Right ventricle myocardium inferior (tissue), 1 donor: Measurements from ENCODE around the gene HTN1. TPM values are rescaled to one million over a fixed set of nuclear protein-coding genes. Genes with fewer than 3 reads are reported as not detected.
"Not testable (repeated sequence)": the region's sequence is repeated elsewhere in the genome, so short reads cannot be mapped to it uniquely, and the experiment has no call there.

ENCODE experiments used
- ATAC-seq: fragments of 200-7000 bp; cut with Tn5 transposase; one replicate; pipeline ENCODE4 v1.9.1; 2020; ENCODE audit warnings: mild to moderate bottlenecking, moderate library complexity
- DNase-seq: peaks from one replicate; pipeline ENCODE4 v3.0.0; 2021; ENCODE audit errors: missing footprints
- intact Hi-C: fragments of 100-400 bp; cut with DNase I; formaldehyde crosslinking; loops from one replicate; pipeline ENCODE4 v1.11.0; 2022
- long read RNA-seq: library from polyadenylated mRNA; unstranded; transcript quantifications from one replicate; pipeline ENCODE4 v2.0.0, GENCODE V29; 2021
- total RNA-seq: library from RNA; stranded (reverse); fragmentation: NEBNext Ultra II Directional; extraction: Animal tissue kit (Norgen Biotek cat#: 25700); gene quantifications from one replicate; pipeline ENCODE4 v1.2.1, GENCODE V29; 2021
- donor health status: DM: no; HTN: yes; CAD: no; lungs with severe emphysema.

Gene HTN1
- total RNA-seq: not detected
- long read RNA-seq: 0 reads

GRCh38 chr4:70050138-70050537, at the start of gene HTN1:
Gene HTN1, plus strand, starts transcription at chr4:70050438. Its CDS starts 2,639 bp downstream, at chr4:70053077.
- DNase-seq, ATAC-seq, intact Hi-C loops: not testable (repeated sequence)

- intact Hi-C loops: no loop called here
- no peak for ATAC-seq
- no peak for DNase-seq
Observed at GRCh38 chr4:70000711-70001110, 49.5 kb upstream of the HTN1 start.

- DNase-seq (no peak), ATAC-seq (no peak)
- intact Hi-C loops: no loop called here
Observed at GRCh38 chr4:70002507-70002906, 47.7 kb upstream of the HTN1 start.

GRCh38 chr4:70008771-70009170, 41.5 kb upstream of the HTN1 start:
- intact Hi-C loops: no loop called here
- ATAC-seq: no peak
- no peak for DNase-seq

GRCh38 chr4:70019006-70019405, 31.2 kb upstream of the HTN1 start:
- ATAC-seq, intact Hi-C loops, DNase-seq: not testable (repeated sequence)

GRCh38 chr4:70023218-70023617, 27.0 kb upstream of the HTN1 start:
- intact Hi-C loops: no loop called here
- DNase-seq (no peak), ATAC-seq (no peak)

- DNase-seq: no peak
- no peak for ATAC-seq
- intact Hi-C loops: no loop called here
Observed at GRCh38 chr4:70027011-70027410, 23.2 kb upstream of the HTN1 start.

GRCh38 chr4:70028159-70028558, 22.1 kb upstream of the HTN1 start, which contains the start of gene HTN3:
Gene HTN3, plus strand, starts transcription at chr4:70028459. Its CDS starts 2,282 bp downstream, at chr4:70030741.
- ATAC-seq, DNase-seq, intact Hi-C loops: not testable (repeated sequence)

- ATAC-seq, DNase-seq, intact Hi-C loops: not testable (repeated sequence)
Observed at GRCh38 chr4:70037559-70037958, 12.7 kb upstream of the HTN1 start.

GRCh38 chr4:70039928-70040327, 10.3 kb upstream of the HTN1 start:
- DNase-seq, intact Hi-C loops, ATAC-seq: not testable (repeated sequence)

- intact Hi-C loops: no loop called here
- DNase-seq (no peak), ATAC-seq (no peak)
Observed at GRCh38 chr4:70041652-70042286, 8.5 kb upstream of the HTN1 start.

- ATAC-seq, intact Hi-C loops, DNase-seq: not testable (repeated sequence)
Observed at GRCh38 chr4:70056534-70056933, 6.3 kb downstream of the HTN1 start.

- DNase-seq (no peak), ATAC-seq (no peak)
- intact Hi-C loops: no loop called here
Observed at GRCh38 chr4:70057651-70058050, 7.4 kb downstream of the HTN1 start.

GRCh38 chr4:70059149-70059548, 8.9 kb downstream of the HTN1 start:
- intact Hi-C loops: no loop called here
- ATAC-seq: no peak
- no peak for DNase-seq

GRCh38 chr4:70062000-70062399, 11.8 kb downstream of the HTN1 start:
- intact Hi-C loops: no loop called here
- DNase-seq (no peak), ATAC-seq (no peak)

- ATAC-seq (no peak), DNase-seq (no peak)
- intact Hi-C loops: no loop called here
Observed at GRCh38 chr4:70080205-70080604, 30.0 kb downstream of the HTN1 start.

GRCh38 chr4:70099206-70099605, 49.0 kb downstream of the HTN1 start:
- no peak for ATAC-seq
- intact Hi-C loops: no loop called here
- no peak for DNase-seq
